Measurements from ENCODE around the gene GH1.

GRCh38 chr17:63937920-63938319 lies 19.3 kb upstream of the GH1 start:
- no peak for TF ChIP-seq CTCF (IDR thresholded peaks at IDR 0.05; ENCODE audit: borderline replicate concordance, extremely low read depth, low read length, poor library complexity, severe bottlenecking)
- no peak for TF ChIP-seq EZH2 (IDR thresholded peaks at IDR 0.05; ENCODE audit: borderline replicate concordance, low read depth, low read length, severe bottlenecking)
